CD4-positive, alpha-beta T cell (primary cell): ENCODE measurements around the gene LYST. TPM values are rescaled to one million over a fixed set of nuclear protein-coding genes. Genes with fewer than 3 reads are reported as not detected.

Experiments used
- ATAC-seq: fragments of 200-7000 bp; cut with Tn5 transposase; one replicate; pipeline ENCODE4 v1.10.0; 2022; ENCODE audit warnings: mild to moderate bottlenecking; ENCODE audit not compliant: poor library complexity
- CTCF ChIA-PET: fragments of 350-600 bp; sonication (Branson Sonifier 250); formaldehyde crosslinking; loops from one replicate; lab custom pipeline; 2021; ENCODE audit warnings: antibody characterized with exemption, inconsistent platforms; lab: Charles Lee
- POLR2A ChIA-PET: fragments of 350-600 bp; sonication (Branson Sonifier 250); formaldehyde crosslinking; loops from one replicate; lab custom pipeline; 2021; ENCODE audit warnings: antibody characterized with exemption, inconsistent platforms; lab: Charles Lee
- DNase-seq, 14 experiments: peaks; one replicate each; pipeline ENCODE4 v3.0.0-alpha.2; 2013 to 2020; ENCODE audit warnings: mixed read lengths in 2 of 14
- H3K27ac ChIP-seq, 2 donors: one replicate each; pipeline versions ENCODE4 v1.5.1 to v1.7.0; 2013; ENCODE audit warnings: low read length in 2 of 2, low read depth in 1 of 2, mild to moderate bottlenecking in 1 of 2
- H3K27me3 ChIP-seq, 2 experiments: 1 replicate in 1 of 2; 2 replicates in 1 of 2; pipeline versions ENCODE4 v1.6.1 to v1.7.0; 2013; ENCODE audit warnings: low read length in 2 of 2, control low read depth in 1 of 2, mild to moderate bottlenecking in 1 of 2, moderate library complexity in 1 of 2; ENCODE audit not compliant: insufficient read depth in 2 of 2, control insufficient read depth in 1 of 2
- H3K36me3 ChIP-seq: one replicate; pipeline ENCODE4 v1.6.1; 2013; ENCODE audit warnings: low read length, control low read depth; ENCODE audit not compliant: insufficient read depth
- H3K4me1 ChIP-seq: one replicate; pipeline ENCODE4 v1.6.1; 2013; ENCODE audit warnings: low read length, control low read depth; ENCODE audit not compliant: insufficient read depth
- H3K4me3 ChIP-seq: one replicate; pipeline ENCODE4 v1.5.1; 2013; ENCODE audit warnings: mild to moderate bottlenecking, low read length, moderate library complexity
- H3K9me3 ChIP-seq, 2 experiments: 1 replicate in 1 of 2; 2 replicates in 1 of 2; pipeline versions ENCODE4 v1.6.1 to v1.7.0; 2013; ENCODE audit warnings: low read length in 2 of 2, mild to moderate bottlenecking in 2 of 2, control low read depth in 1 of 2, moderate library complexity in 1 of 2; ENCODE audit not compliant: control insufficient read depth in 1 of 2, insufficient read depth in 1 of 2
- H3K27ac Mint-ChIP-seq: one replicate; pipeline ENCODE4 v1.8.0; 2020; ENCODE audit warnings: mixed read lengths
- H3K27me3 Mint-ChIP-seq: one replicate; pipeline ENCODE4 v1.8.0; 2021; ENCODE audit warnings: mixed read lengths
- H3K36me3 Mint-ChIP-seq: one replicate; pipeline ENCODE4 v1.8.0; 2021; ENCODE audit warnings: low read depth, mixed read lengths
- H3K4me1 Mint-ChIP-seq: one replicate; pipeline ENCODE4 v1.8.0; 2021; ENCODE audit warnings: low read depth, mixed read lengths
- H3K4me3 Mint-ChIP-seq: one replicate; pipeline ENCODE4 v1.8.0; 2020; ENCODE audit warnings: mild to moderate bottlenecking, mixed read lengths
- H3K9me3 Mint-ChIP-seq: one replicate; pipeline ENCODE4 v1.8.0; 2020; ENCODE audit warnings: mixed read lengths
- intact Hi-C, 2 experiments: fragments of 100-400 bp; cut with DNase I in 1 of 2; cut with micrococcal nuclease in 1 of 2; formaldehyde crosslinking; loops; one replicate each; pipeline versions ENCODE4 v1.15.1 to v1.9.0; 2023 to 2025; cut with DNase I, micrococcal nuclease
- total RNA-seq, 174 experiments: library from RNA in 2 of 174; stranded (reverse) in 2 of 174; gene quantifications; one replicate each; pipeline ENCODE4 v1.2.3 and lab custom pipeline; 2021 to 2026
- TF ChIP-seq, protein P1 (sequence below): fragments of 200-600 bp; IDR thresholded peaks from one replicate; pipeline ENCODE4 v1.8.0; 2022; ENCODE audit warnings: antibody characterized with exemption, mild to moderate bottlenecking

The LYST gene
- total RNA-seq, 2 experiments from 2014 or later = 24.9 to 26.8 TPM

DNA sequence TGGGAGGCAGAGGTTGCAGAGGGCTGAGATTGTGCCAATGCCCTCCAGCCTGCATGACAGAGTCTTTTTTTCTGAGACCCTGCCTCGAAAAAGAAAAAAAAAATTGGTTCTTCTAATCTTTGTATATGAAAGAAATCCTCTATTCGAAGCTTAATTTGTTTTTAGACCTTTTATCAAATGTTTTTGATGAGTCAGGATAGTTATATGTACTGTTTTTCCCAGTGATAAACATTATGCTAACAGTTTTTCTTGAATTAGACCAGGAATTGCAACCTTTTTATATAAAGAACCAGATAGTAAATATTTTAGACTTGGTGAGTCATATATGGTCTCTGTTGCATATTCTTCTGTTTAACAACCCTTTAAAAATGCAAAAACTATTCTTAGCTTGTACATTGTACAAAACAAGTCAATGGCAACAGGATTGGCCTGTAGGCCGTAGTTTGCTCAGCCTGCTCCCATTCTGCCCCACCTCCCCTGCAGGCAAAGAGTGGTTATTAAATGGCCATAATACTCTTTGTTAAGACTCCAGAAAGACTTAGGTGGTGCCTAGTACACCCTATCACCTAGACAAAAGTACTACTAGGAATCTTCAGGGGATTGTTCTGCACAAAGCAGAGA is 45.2 kb downstream of the LYST start:
- DNase-seq = no peak
- no peak overlapping the region for H3K27ac Mint-ChIP-seq
- H3K4me1 Mint-ChIP-seq = no peaks in the 10 kb centered on the region
- Histone ChIP-seq H3K4me3 (no peak overlapping the region), H3K27ac (no peak overlapping the region), H3K9me3 (no peaks in the 10 kb centered on the region), H3K4me1 (no peaks in the 10 kb centered on the region), H3K27me3 (no peaks in the 10 kb centered on the region), H3K36me3 (no peaks in the 10 kb centered on the region)
- no peak overlapping the region for H3K4me3 Mint-ChIP-seq
- intact Hi-C loops = no loop called here
- peaks cover 14% of the 10 kb centered on the region for H3K36me3 Mint-ChIP-seq
- POLR2A ChIA-PET = no interaction called here
- ATAC-seq = no peak
- CTCF ChIA-PET = interaction anchor here (1.2 kb wide), 1 partner anchor 150 kb away, joined by 3 read pairs; no protein-coding TSS in a partner anchor
- no peaks in the 10 kb centered on the region for H3K9me3 Mint-ChIP-seq
- H3K27me3 Mint-ChIP-seq = no peaks in the 10 kb centered on the region
- TF ChIP-seq, protein P1, sequence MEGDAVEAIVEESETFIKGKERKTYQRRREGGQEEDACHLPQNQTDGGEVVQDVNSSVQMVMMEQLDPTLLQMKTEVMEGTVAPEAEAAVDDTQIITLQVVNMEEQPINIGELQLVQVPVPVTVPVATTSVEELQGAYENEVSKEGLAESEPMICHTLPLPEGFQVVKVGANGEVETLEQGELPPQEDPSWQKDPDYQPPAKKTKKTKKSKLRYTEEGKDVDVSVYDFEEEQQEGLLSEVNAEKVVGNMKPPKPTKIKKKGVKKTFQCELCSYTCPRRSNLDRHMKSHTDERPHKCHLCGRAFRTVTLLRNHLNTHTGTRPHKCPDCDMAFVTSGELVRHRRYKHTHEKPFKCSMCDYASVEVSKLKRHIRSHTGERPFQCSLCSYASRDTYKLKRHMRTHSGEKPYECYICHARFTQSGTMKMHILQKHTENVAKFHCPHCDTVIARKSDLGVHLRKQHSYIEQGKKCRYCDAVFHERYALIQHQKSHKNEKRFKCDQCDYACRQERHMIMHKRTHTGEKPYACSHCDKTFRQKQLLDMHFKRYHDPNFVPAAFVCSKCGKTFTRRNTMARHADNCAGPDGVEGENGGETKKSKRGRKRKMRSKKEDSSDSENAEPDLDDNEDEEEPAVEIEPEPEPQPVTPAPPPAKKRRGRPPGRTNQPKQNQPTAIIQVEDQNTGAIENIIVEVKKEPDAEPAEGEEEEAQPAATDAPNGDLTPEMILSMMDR = no peak

- POLR2A ChIA-PET = no interaction called here
- no peak overlapping the region for H3K4me3 ChIP-seq
- Mint-ChIP-seq H3K4me1 (no peaks in the 10 kb centered on the region), H3K36me3 (peaks cover 2% of the 10 kb centered on the region), H3K27me3 (no peaks in the 10 kb centered on the region), H3K4me3 (no peak overlapping the region), H3K9me3 (no peaks in the 10 kb centered on the region), H3K27ac (no peak overlapping the region)
- no peak overlapping the region for H3K27ac ChIP-seq
- TF ChIP-seq, protein P1 = no peak
- ATAC-seq (no peak), DNase-seq (no peak)
- H3K4me1 ChIP-seq = no peaks in the 10 kb centered on the region
- H3K9me3 ChIP-seq = no peaks in the 10 kb centered on the region
- H3K36me3 ChIP-seq = no peaks in the 10 kb centered on the region
- no peaks in the 10 kb centered on the region for H3K27me3 ChIP-seq
- intact Hi-C loops = no loop called here
- CTCF ChIA-PET = interaction anchor here (1.4 kb wide), 1 partner anchor 46 kb away, joined by 3 read pairs; no protein-coding TSS in a partner anchor
These were observed 46.6 kb downstream of the LYST start for GRCh38 chr1:235820061-235820460.

- Histone ChIP-seq H3K36me3 (no peaks in the 10 kb centered on the region), H3K27me3 (no peaks in the 10 kb centered on the region), H3K9me3 (no peaks in the 10 kb centered on the region), H3K4me3 (no peak overlapping the region), H3K4me1 (no peaks in the 10 kb centered on the region), H3K27ac (no peak overlapping the region)
- intact Hi-C loops = no loop called here
- DNase-seq (no peak), ATAC-seq (no peak)
- no peak overlapping the region for H3K4me3 Mint-ChIP-seq
- no peaks in the 10 kb centered on the region for H3K4me1 Mint-ChIP-seq
- no peaks in the 10 kb centered on the region for H3K36me3 Mint-ChIP-seq
- no peaks in the 10 kb centered on the region for H3K27me3 Mint-ChIP-seq
- ChIA-PET POLR2A (no interaction called here), CTCF (interaction anchor here (0.6 to 1.2 kb wide), 2 partner anchors 153 to 338 kb away, joined by 3 to 4 read pairs; no protein-coding TSS in a partner anchor)
- TF ChIP-seq, protein P1 = no peak
- no peak overlapping the region for H3K27ac Mint-ChIP-seq
- H3K9me3 Mint-ChIP-seq = no peaks in the 10 kb centered on the region
These were observed 48.0 kb downstream of the LYST start for GRCh38 chr1:235818632-235819136.
